ENCODE results near the gene PIH1D1. TPM values are rescaled to one million over a fixed set of nuclear protein-coding genes. Genes with fewer than 3 reads are reported as not detected.

Gene PIH1D1
- total RNA-seq, 1 donor from 2014 or later = 108 TPM

- Histone ChIP-seq H3K4me3 (ENCODE audit: low read depth, low read length) (no peak overlapping the region), H3K36me3 (ENCODE audit: control insufficient read depth, insufficient read depth, low read length) (no peaks in the 10 kb centered on the region), H3K27me3 (ENCODE audit: control insufficient read depth, insufficient read depth, low read length) (peaks cover 84% of the 10 kb centered on the region)
- peak; percentile 23 for TF ChIP-seq CTCF (IDR thresholded peaks at IDR 0.05; ENCODE audit: insufficient read depth, low read length, poor library complexity, severe bottlenecking)
- no peak for DNase-seq (ENCODE audit: low read depth)
Measured at GRCh38 chr19:49422407-49423070, 29.1 kb downstream of the PIH1D1 start.

GRCh38 chr19:49421878-49422202 is 29.8 kb downstream of the PIH1D1 start:
- no peaks in the 10 kb centered on the region for H3K36me3 ChIP-seq (ENCODE audit: control insufficient read depth, insufficient read depth, low read length)
- H3K4me3 ChIP-seq (ENCODE audit: low read depth, low read length) = no peak overlapping the region
- TF ChIP-seq CTCF (IDR thresholded peaks at IDR 0.05; ENCODE audit: insufficient read depth, low read length, poor library complexity, severe bottlenecking) = no peak
- no peak for DNase-seq (ENCODE audit: low read depth)
- H3K27me3 ChIP-seq (ENCODE audit: control insufficient read depth, insufficient read depth, low read length) = peaks cover 84% of the 10 kb centered on the region

GRCh38 chr19:49421039-49421877 is 30.4 kb downstream of the PIH1D1 start:
- TF ChIP-seq CTCF (IDR thresholded peaks at IDR 0.05; ENCODE audit: insufficient read depth, low read length, poor library complexity, severe bottlenecking) = no peak
- no peak for DNase-seq (ENCODE audit: low read depth)
- Histone ChIP-seq H3K4me3 (ENCODE audit: low read depth, low read length) (no peak overlapping the region), H3K36me3 (ENCODE audit: control insufficient read depth, insufficient read depth, low read length) (no peaks in the 10 kb centered on the region), H3K27me3 (ENCODE audit: control insufficient read depth, insufficient read depth, low read length) (peaks cover 80% of the 10 kb centered on the region)

GRCh38 chr19:49420227-49420626 is 31.4 kb downstream of the PIH1D1 start:
- no peak for DNase-seq (ENCODE audit: low read depth)
- no peak for TF ChIP-seq CTCF (IDR thresholded peaks at IDR 0.05; ENCODE audit: insufficient read depth, low read length, poor library complexity, severe bottlenecking)
- Histone ChIP-seq H3K36me3 (ENCODE audit: control insufficient read depth, insufficient read depth, low read length) (no peaks in the 10 kb centered on the region), H3K4me3 (ENCODE audit: low read depth, low read length) (no peak overlapping the region), H3K27me3 (ENCODE audit: control insufficient read depth, insufficient read depth, low read length) (peaks cover 70% of the 10 kb centered on the region)

GRCh38 chr19:49419173-49419572 is 32.4 kb downstream of the PIH1D1 start:
- Histone ChIP-seq H3K4me3 (ENCODE audit: low read depth, low read length) (no peak overlapping the region), H3K36me3 (ENCODE audit: control insufficient read depth, insufficient read depth, low read length) (no peaks in the 10 kb centered on the region), H3K27me3 (ENCODE audit: control insufficient read depth, insufficient read depth, low read length) (peaks cover 60% of the 10 kb centered on the region)
- TF ChIP-seq CTCF (IDR thresholded peaks at IDR 0.05; ENCODE audit: insufficient read depth, low read length, poor library complexity, severe bottlenecking) = no peak
- DNase-seq (ENCODE audit: low read depth) = no peak

Measured in kidney epithelial cell (primary cell).